H1 (cell line): Measurements from ENCODE around the gene ARHGEF10L. TPM values are rescaled to one million over a fixed set of nuclear protein-coding genes. Genes with fewer than 3 reads are reported as not detected.

Experiments
- CTCF ChIA-PET: fragments of 300-600 bp; sonication (Branson Sonifier 250); formaldehyde crosslinking; loops from one replicate; lab custom pipeline; 2021; ENCODE audit not compliant: partially characterized antibody; lab: Charles Lee
- POLR2A ChIA-PET: fragments of 300-600 bp; sonication (Branson Sonifier 250); formaldehyde crosslinking; loops from one replicate; lab custom pipeline; 2021; ENCODE audit warnings: inconsistent platforms; ENCODE audit not compliant: partially characterized antibody; lab: Charles Lee
- DNase-seq, 2 experiments: peaks; one replicate each; pipeline versions ENCODE4 v3.0.0 to v3.0.0-alpha.2; 2010 to 2022; ENCODE audit warnings: low spot score in 2 of 2, low read depth in 1 of 2, mixed read lengths in 1 of 2
- FAIRE-seq: peaks from 2 replicates; lab custom pipeline; 2011; peaks lifted over from hg19 to GRCh38; lab: Jason Lieb, UNC
- H2AFZ ChIP-seq: 2 replicates; pipeline ENCODE4 v1.8.1; 2012; ENCODE audit warnings: low read length, inconsistent platforms
- H2AK5ac ChIP-seq: 2 replicates; pipeline ENCODE4 v1.6.1; 2013; ENCODE audit warnings: low read depth, low read length
- H2BK120ac ChIP-seq: replicated peaks from 2 replicates; pipeline ENCODE3; 2013; ENCODE audit warnings: low read depth, low read length, inconsistent platforms
- H2BK12ac ChIP-seq: 2 replicates; pipeline ENCODE4 v1.6.1; 2013; ENCODE audit warnings: low read depth, low read length
- H2BK15ac ChIP-seq: 2 replicates; pipeline ENCODE4 v1.6.1; 2013; ENCODE audit warnings: low read length
- H2BK20ac ChIP-seq: 2 replicates; pipeline ENCODE4 v1.6.1; 2013; ENCODE audit warnings: low read length
- H2BK5ac ChIP-seq: 2 replicates; pipeline ENCODE4 v1.6.1; 2013; ENCODE audit warnings: low read depth, low read length
- H3K14ac ChIP-seq: 2 replicates; pipeline ENCODE4 v1.6.1; 2013; ENCODE audit warnings: inconsistent platforms; ENCODE audit not compliant: insufficient read length
- H3K18ac ChIP-seq: 2 replicates; pipeline ENCODE4 v1.6.1; 2013; ENCODE audit warnings: low read length; ENCODE audit errors: extremely low read depth
- H3K23ac ChIP-seq: 2 replicates; pipeline ENCODE4 v1.6.1; 2013; ENCODE audit warnings: inconsistent platforms; ENCODE audit not compliant: insufficient read length
- H3K23me2 ChIP-seq: 2 replicates; pipeline ENCODE4 v1.6.1; 2013; ENCODE audit warnings: low read depth, low read length
- H3K27ac ChIP-seq: 2 replicates; pipeline ENCODE4 v1.6.1; 2011; ENCODE audit warnings: low read depth, low read length, inconsistent platforms
- H3K27me3 ChIP-seq, 4 experiments: replicated peaks in 1 of 4; 1 replicate in 1 of 4; 2 replicates in 3 of 4; pipeline versions ENCODE4 v1.6.1 to v1.8.1; 2011 to 2013; ENCODE audit warnings: low read length in 3 of 4, mild to moderate bottlenecking in 3 of 4, inconsistent platforms in 2 of 4, mixed read lengths in 2 of 4, moderate library complexity in 1 of 4; ENCODE audit not compliant: control insufficient read depth in 3 of 4, insufficient read depth in 3 of 4; ENCODE audit errors: extremely low read depth in 1 of 4
- H3K36me3 ChIP-seq, 4 experiments: 2 replicates each; pipeline versions ENCODE4 v1.6.1 to v1.8.1; 2011 to 2013; ENCODE audit warnings: mild to moderate bottlenecking in 4 of 4, low read length in 3 of 4, moderate library complexity in 2 of 4, control low read depth in 1 of 4, inconsistent platforms in 1 of 4; ENCODE audit not compliant: insufficient read depth in 4 of 4, control insufficient read depth in 2 of 4
- H3K4ac ChIP-seq: replicated peaks from 2 replicates; pipeline ENCODE3; 2013; ENCODE audit warnings: low read length, low read depth, mixed read lengths, inconsistent platforms; ENCODE audit not compliant: insufficient read length
- H3K4me1 ChIP-seq, 4 experiments: replicated peaks in 1 of 4; 1 replicate in 1 of 4; 2 replicates in 3 of 4; pipeline versions ENCODE4 v1.6.1 to v1.8.1; 2011 to 2013; ENCODE audit warnings: low read length in 3 of 4, inconsistent platforms in 2 of 4, mixed read lengths in 1 of 4; ENCODE audit not compliant: insufficient read depth in 4 of 4, control insufficient read depth in 3 of 4
- H3K4me2 ChIP-seq, 2 experiments: 2 replicates each; pipeline versions ENCODE4 v1.6.1 to v1.8.1; 2011 to 2013; ENCODE audit warnings: low read depth in 2 of 2, low read length in 2 of 2, control low read depth in 1 of 2, inconsistent platforms in 1 of 2, mild to moderate bottlenecking in 1 of 2; ENCODE audit not compliant: insufficient read depth in 1 of 2
- H3K4me3 ChIP-seq, 4 experiments: fragments of 200-600, 300-600 bp in 1 of 4; sonication (generic), shearing (Covaris generic), sonication (Bioruptor Twin) in 1 of 4; 2 replicates each; pipeline versions ENCODE4 v1.5.1 to v1.8.1; 2011 to 2016; ENCODE audit warnings: low read length in 4 of 4, low read depth in 3 of 4, control low read depth in 2 of 4, inconsistent platforms in 2 of 4, mild to moderate bottlenecking in 2 of 4, mixed read lengths in 1 of 4, moderate library complexity in 1 of 4; ENCODE audit not compliant: insufficient read depth in 2 of 4; ENCODE audit errors: extremely low read depth in 1 of 4
- H3K56ac ChIP-seq: replicated peaks from 2 replicates; pipeline ENCODE3; 2013; ENCODE audit warnings: low read depth, mild to moderate bottlenecking, mixed read lengths, low read length, inconsistent platforms; ENCODE audit not compliant: insufficient read length
- H3K79me1 ChIP-seq: 2 replicates; pipeline ENCODE4 v1.6.1; 2013; ENCODE audit warnings: low read depth, low read length, control low read depth
- H3K79me2 ChIP-seq, 2 experiments: 2 replicates each; pipeline versions ENCODE4 v1.6.1 to v1.8.1; 2012 to 2013; ENCODE audit warnings: low read length in 2 of 2, mild to moderate bottlenecking in 2 of 2, inconsistent platforms in 1 of 2; ENCODE audit not compliant: insufficient read depth in 2 of 2, control insufficient read depth in 1 of 2
- H3K9ac ChIP-seq, 4 experiments: replicated peaks in 1 of 4; 1 replicate in 1 of 4; 2 replicates in 3 of 4; pipeline versions ENCODE4 v1.6.1 to v1.8.1; 2011 to 2013; ENCODE audit warnings: low read depth in 3 of 4, low read length in 3 of 4, control low read depth in 2 of 4, mild to moderate bottlenecking in 2 of 4, moderate library complexity in 2 of 4, inconsistent platforms in 1 of 4; ENCODE audit errors: extremely low read depth in 1 of 4
- H3K9me3 ChIP-seq, 2 experiments: 2 replicates each; pipeline versions ENCODE4 v1.6.1 to v1.8.1; 2012 to 2013; ENCODE audit warnings: mild to moderate bottlenecking in 2 of 2, moderate library complexity in 2 of 2, control low read depth in 1 of 2, inconsistent platforms in 1 of 2, low read depth in 1 of 2, low read length in 1 of 2, mixed read lengths in 1 of 2; ENCODE audit not compliant: insufficient read depth in 2 of 2
- H4K20me1 ChIP-seq, 2 experiments: replicated peaks in 1 of 2; 2 replicates each; pipeline versions ENCODE3 to v1.8.1; 2011 to 2013; ENCODE audit warnings: inconsistent platforms in 2 of 2, low read length in 2 of 2, mild to moderate bottlenecking in 1 of 2; ENCODE audit not compliant: insufficient read depth in 2 of 2, control insufficient read depth in 1 of 2
- H4K5ac ChIP-seq: 2 replicates; pipeline ENCODE4 v1.6.1; 2013; ENCODE audit warnings: low read length, low read depth, mixed read lengths, inconsistent platforms; ENCODE audit not compliant: insufficient read length
- H4K8ac ChIP-seq: 2 replicates; pipeline ENCODE4 v1.8.0; 2013; ENCODE audit warnings: mild to moderate bottlenecking, moderate library complexity, low read length, inconsistent platforms; ENCODE audit not compliant: insufficient read depth; ENCODE audit errors: extremely low read depth
- H4K91ac ChIP-seq: replicated peaks from 2 replicates; pipeline ENCODE3; 2013; ENCODE audit warnings: low read length, mixed read lengths, inconsistent platforms; ENCODE audit not compliant: insufficient read length
- CBX8 ChIP-seq: fragments of 300-800, 300-1000 bp; sonication (generic); IDR thresholded peaks from 2 replicates; pipeline ENCODE4 v1.7.1; 2016; ENCODE audit warnings: low read depth, low read length, borderline replicate concordance
- KDM1A ChIP-seq: fragments of 200-600, 300-600 bp; sonication (generic); IDR thresholded peaks from 2 replicates; pipeline ENCODE4 v1.7.1; 2016; ENCODE audit warnings: mild to moderate bottlenecking, low read length, borderline replicate concordance
- WGBS, 2 experiments: shearing (Covaris generic) in 1 of 2; methylation state at CpG; one replicate each; pipeline versions ENCODE4 v1.1.6 to v1.1.7; 2013 to 2015; ENCODE audit warnings: low lambda C conversion rate in 2 of 2, mixed read lengths in 2 of 2, inconsistent platforms in 1 of 2, low coverage in 1 of 2, missing lambda C conversion rate in 1 of 2; ENCODE audit not compliant: insufficient replicate concordance in 2 of 2, insufficient coverage in 1 of 2, insufficient read length in 1 of 2; ENCODE audit errors: extremely low coverage in 1 of 2, missing lambda C conversion rate in 1 of 2; 5-methylcytosine and 5-hydroxymethylcytosine counted together
- polyA plus RNA-seq, 7 experiments: library from polyadenylated mRNA; depleted of rRNA in 3 of 7; stranded (reverse) in 5 of 7; unstranded in 2 of 7; fragments of >200 nt in 5 of 7; fragments of 200-250 nt in 2 of 7; gene quantifications; 1 replicate in 5 of 7; 2 replicates in 1 of 7; 4 replicates in 1 of 7; pipeline versions ENCODE4 v1.2.1 to v1.2.3, GENCODE V29; 2011 to 2013; ENCODE audit warnings: missing spikeins in 2 of 7, mixed read lengths in 2 of 7
- total RNA-seq: library from RNA; stranded (reverse); fragmentation: NEBNext Ultra II Directional; extraction: Animal tissue kit (Norgen Biotek cat#: 25700); gene quantifications from 2 replicates; pipeline ENCODE4 v1.2.1, GENCODE V29; 2021

ARHGEF10L gene
- total and polyA plus RNA-seq, 2 of the 8 experiments (the other 6 are each of a cell fraction or from before 2014, with no cell fraction given) = 33.6 to 39.6 TPM

DNA sequence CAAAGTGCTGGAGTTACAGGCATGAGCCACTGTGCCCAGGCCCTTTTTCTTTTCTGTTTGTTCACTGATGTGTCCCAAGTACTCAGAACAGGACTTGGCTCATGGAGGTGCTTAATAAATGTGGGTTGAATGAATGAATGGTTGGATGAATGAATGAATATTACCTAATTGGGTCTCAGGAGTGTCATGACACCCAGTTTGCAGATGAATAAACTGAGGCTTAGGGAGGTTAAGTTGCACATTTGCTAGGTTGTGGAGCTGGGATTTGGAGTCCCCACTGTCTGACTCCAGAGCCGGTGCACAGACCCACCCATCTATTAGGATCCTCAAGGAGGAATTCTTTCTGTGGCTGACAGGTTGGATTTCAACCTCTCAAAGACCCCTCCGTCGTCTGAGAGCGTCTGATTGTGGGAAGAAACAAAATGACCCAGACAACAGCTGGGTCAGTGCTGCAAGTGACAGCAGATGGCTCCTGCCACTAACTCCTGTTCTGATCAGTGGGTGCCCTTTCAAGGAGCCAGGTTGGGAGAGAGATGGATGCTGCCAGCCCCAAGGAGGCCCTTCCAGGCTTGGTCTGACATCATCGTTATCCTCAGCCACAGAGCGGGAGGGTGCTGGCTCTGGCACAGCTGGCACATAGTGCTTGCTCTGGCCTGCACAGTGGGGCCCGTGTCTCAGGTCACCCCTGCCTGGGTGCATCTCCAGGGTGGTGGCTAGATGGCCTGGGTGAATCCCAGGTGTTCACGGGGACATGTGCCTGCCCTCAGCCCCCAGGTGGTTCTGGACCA lies 24.2 kb downstream of the ARHGEF10L start:
- Histone ChIP-seq H3K9ac (no peak overlapping the region), H3K23me2 (0 out of 2 replicates have a peak, but pooled peaks cover under 1% of the 10 kb centered on the region), H3K4me2 (no peak overlapping the region), H3K27ac (no peak overlapping the region), H3K56ac (no peak overlapping the region), H3K4me1 (peaks cover 11 to 58% (median 42%) of the 10 kb centered on the region in 4 experiments), H3K36me3 (no peaks in the 10 kb centered on the region), H2BK15ac (no peak overlapping the region), H3K14ac (no peak overlapping the region), H3K27me3 (no peaks in the 10 kb centered on the region), H4K5ac (no peak overlapping the region), H3K18ac (no peak overlapping the region), H2AK5ac (no peak overlapping the region), H2BK120ac (no peak overlapping the region), H3K4me3 (no peak overlapping the region), H2BK12ac (no peak overlapping the region), H2BK20ac (no peak overlapping the region), H4K91ac (no peak overlapping the region), H4K8ac (no peak overlapping the region), H2BK5ac (no peak overlapping the region), H3K79me1 (peaks cover 40% of the 10 kb centered on the region), H3K9me3 (no peaks in the 10 kb centered on the region), H3K79me2 (peaks cover 0 to 96% of the 10 kb centered on the region in 2 experiments), H2AFZ (no peak overlapping the region), H3K4ac (no peak overlapping the region), H3K23ac (no peak overlapping the region), H4K20me1 (peaks cover 7 to 17% of the 10 kb centered on the region in 2 experiments)
- TF ChIP-seq CBX8 (no peak), KDM1A (0 out of 2 replicates have a peak, but pooled peaks have one; percentile 41)
- 92% methylated on average over 8 of the region's 8 CpGs; no CpG with 5 or more reads in 1 of the 2 experiments for WGBS, 2 experiments
- FAIRE-seq = no peak
- DNase-seq = no peak
- POLR2A ChIA-PET = interaction anchor here (0.6 to 4.2 kb wide), 4 partner anchors 8 to 14 kb away, joined by 3 to 35 read pairs (median 10); no protein-coding TSS in a partner anchor
- CTCF ChIA-PET = interaction anchor here (0.6 to 86.2 kb wide), 11 partner anchors 8 to 134 kb away, joined by 3 to 1640 read pairs (median 4); no protein-coding TSS in a partner anchor
